AG09319 (cell line): Measurements from ENCODE around the gene OLFML2B.

ENCODE experiments used
- DNase-seq: peaks from one replicate; pipeline ENCODE4 v3.0.0-alpha.2; 2010; ENCODE audit warnings: low read depth; ENCODE audit errors: extremely low read depth
- TF ChIP-seq, protein P1 (sequence below): IDR thresholded peaks from 2 replicates; pipeline ENCODE4 v1.5.1; 2011; ENCODE audit warnings: low read depth, mild to moderate bottlenecking, inconsistent platforms, low read length, moderate library complexity

OLFML2B gene

DNA sequence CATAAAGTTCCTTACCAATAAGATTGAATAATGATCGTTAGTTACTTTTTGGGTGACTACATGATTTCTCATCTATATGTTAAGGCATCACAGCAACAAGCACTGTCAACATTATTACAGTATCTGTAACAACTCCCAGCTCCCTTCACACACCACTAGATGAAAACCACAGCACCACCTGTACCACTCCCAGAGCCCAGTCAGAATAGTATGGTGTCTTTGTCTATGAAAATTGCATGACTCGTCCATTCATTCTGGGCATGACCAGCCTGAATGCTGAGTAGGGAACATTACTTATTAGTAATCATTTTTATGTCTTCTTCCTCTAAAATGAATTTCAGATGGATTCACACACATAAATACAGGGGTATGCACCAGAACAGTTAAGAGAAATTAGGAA, 7.0 kb downstream of the OLFML2B start:
- TF ChIP-seq, protein P1, sequence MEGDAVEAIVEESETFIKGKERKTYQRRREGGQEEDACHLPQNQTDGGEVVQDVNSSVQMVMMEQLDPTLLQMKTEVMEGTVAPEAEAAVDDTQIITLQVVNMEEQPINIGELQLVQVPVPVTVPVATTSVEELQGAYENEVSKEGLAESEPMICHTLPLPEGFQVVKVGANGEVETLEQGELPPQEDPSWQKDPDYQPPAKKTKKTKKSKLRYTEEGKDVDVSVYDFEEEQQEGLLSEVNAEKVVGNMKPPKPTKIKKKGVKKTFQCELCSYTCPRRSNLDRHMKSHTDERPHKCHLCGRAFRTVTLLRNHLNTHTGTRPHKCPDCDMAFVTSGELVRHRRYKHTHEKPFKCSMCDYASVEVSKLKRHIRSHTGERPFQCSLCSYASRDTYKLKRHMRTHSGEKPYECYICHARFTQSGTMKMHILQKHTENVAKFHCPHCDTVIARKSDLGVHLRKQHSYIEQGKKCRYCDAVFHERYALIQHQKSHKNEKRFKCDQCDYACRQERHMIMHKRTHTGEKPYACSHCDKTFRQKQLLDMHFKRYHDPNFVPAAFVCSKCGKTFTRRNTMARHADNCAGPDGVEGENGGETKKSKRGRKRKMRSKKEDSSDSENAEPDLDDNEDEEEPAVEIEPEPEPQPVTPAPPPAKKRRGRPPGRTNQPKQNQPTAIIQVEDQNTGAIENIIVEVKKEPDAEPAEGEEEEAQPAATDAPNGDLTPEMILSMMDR: no peak
- DNase-seq: no peak

DNA sequence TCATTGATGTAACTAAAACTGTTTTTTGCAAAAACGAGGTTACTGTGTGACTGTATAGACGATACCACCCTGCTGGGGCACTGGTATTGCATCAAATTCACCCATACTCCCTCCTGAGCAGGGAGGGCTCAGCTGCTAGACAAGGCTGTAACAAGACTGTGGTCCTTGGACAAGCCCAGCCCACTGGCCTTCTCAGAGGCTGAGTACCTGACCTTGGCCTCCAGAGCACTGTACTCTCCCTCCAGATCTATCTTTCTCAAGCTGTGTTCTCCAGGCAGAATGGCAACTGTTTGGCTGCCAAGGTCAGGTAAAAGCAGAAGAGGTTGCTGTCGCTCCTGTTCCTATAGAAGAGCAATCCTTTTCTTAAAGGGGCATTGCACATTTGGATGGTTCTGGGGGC, 8.5 kb downstream of the OLFML2B start:
- TF ChIP-seq, protein P1: no peak
- no peak for DNase-seq

DNA sequence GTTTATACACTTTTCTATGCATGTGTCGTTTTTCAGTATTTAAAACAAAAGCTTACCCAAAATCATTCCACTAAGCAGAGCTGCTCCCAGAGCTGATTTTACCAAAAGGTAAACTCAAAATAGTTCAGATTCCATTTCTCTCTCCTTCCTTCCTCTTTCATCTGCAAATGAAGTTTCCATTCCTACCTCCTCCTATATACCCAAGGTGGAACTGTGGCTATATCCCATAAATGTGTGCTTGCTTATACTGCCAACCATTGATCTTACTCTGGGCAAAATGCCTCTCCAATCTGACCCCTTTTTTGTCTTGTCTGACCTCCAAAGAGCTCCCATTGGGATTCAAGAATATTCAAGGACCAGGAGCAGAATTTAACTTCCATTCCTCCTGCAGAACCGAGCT, 9.5 kb downstream of the OLFML2B start:
- DNase-seq: no peak
- TF ChIP-seq, protein P1: no peak

DNA sequence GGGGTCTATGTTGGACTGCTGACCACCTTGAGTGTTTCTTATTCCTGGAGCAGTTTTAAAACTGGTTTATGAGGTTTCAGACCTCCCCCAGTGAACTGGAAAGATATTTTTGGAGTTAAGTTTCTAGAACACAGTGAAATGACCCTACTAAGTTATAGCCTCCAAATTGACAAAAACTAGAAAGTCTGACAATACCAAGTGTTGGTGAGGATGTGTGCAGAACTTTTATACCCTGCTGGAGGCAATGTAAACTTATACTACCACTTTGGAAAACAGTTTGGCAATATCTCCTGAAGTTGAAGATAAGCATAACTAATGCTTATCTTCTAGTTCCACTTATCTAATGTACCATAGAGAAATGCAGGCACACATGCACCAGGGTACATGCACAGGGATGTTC, 10.4 kb downstream of the OLFML2B start:
- TF ChIP-seq, protein P1: no peak
- DNase-seq: no peak

DNA sequence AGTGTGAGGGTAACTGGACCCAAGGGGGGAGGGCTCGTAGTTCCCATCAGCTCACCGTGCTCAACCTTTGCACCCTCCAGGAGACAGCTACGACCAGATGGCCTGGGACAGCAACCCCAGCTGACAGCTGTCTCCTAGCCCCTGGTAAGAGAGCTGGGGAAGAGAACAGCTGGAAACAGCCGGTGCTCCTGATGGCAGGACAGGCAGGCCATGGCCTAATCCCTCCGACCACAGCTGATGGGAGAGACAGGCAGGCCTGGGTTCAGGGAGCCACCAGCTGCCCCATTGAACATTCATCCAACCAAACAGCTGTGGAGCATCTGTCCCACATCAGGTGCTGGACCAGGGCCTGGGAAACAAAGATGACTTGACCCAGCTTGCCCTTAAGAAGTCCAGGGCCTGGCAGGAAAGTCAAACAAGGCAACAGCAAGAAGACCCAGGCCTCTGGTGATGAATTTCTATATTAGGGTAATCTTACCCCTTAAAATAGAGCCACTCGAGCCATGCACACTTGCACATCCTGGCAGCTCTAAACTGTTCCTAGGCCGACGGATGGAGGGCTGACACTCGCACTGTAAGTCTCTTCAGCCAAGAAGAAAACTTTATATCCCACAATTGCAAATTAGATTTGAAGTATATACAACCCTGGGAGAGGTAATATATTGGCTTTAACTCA, 12.2 kb downstream of the OLFML2B start:
- no peak for DNase-seq
- TF ChIP-seq, protein P1: no peak

DNA sequence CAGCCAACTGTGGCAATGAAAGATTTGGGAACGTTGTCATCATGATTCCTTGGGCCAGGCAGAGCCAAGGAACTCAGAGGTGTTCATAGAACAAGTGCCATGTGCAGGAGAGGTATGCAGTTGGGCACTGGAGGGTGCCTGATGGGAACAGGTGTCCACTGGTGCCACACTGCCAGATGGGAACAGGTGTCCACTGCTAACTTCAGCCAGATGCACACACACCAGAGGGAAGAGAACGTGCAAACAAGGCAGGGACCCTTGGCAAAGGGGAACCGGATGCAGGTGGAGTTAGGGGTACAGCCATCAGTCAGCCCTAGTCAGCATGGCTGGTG, 13.5 kb downstream of the OLFML2B start:
- DNase-seq: no peak
- TF ChIP-seq, protein P1: no peak

DNA sequence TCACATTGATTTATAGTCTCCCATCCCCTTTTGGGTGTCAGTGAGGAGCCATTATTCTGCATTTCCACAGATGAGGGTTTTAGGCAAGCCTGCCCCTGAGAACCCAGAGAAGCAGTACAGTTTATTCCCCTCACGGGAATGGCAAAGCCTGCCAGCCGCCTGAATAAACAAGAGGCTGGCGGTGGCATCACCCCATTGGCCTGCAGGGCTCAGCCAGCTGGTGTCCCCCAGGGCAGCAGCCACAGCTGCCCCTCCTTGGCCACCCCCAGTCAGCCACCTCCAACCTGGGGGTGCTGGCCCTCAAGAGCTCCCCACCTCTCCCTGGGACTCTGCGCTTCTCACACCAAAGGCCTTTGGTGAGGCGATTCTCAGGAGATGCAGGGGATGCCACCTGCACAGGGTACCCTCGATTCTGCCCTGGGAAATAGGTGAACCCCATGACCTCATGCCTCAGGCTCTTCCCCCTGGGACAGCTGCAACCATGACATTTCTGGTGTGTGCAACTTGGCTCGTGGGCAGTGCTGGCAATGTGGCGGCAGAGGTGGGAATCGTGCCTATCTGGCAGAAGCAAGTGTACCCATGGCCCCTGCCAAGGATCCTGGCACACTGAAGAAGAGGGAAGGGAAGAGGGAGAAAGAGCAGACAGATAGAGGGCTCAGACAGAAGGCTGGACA, 14.0 kb downstream of the OLFML2B start:
- TF ChIP-seq, protein P1: no peak
- DNase-seq: no peak
